Cardiac fibroblast (primary cell): ENCODE data around the gene SLC18A3.

Experiments
- DNase-seq, 2 donors: peaks; one replicate each; pipeline versions ENCODE4 v3.0.0 to v3.0.0-alpha.2; 2010; ENCODE audit warnings: low read depth in 2 of 2
- H3K4me3 ChIP-seq, 2 donors: replicated peaks in 1 of 2; 1 replicate in 1 of 2; 2 replicates in 1 of 2; pipeline ENCODE4 v1.5.1; 2011; ENCODE audit warnings: low read depth in 2 of 2, low read length in 2 of 2, mild to moderate bottlenecking in 2 of 2, moderate library complexity in 1 of 2
- CTCF ChIP-seq: IDR thresholded peaks from one replicate; pipeline ENCODE4 v1.5.1; 2011; ENCODE audit warnings: low read depth, mild to moderate bottlenecking, low read length, inconsistent platforms

The SLC18A3 gene

GRCh38 chr10:49655099-49655498 is 45.0 kb downstream of the SLC18A3 start:
- TF ChIP-seq CTCF, result no peak
- DNase-seq, result no peak
- H3K4me3 ChIP-seq, result no peak overlapping the region

- no peak overlapping the region for H3K4me3 ChIP-seq
- no peak for DNase-seq
- no peak for TF ChIP-seq CTCF
Observed at GRCh38 chr10:49656845-49657493, 46.9 kb downstream of the SLC18A3 start.

GRCh38 chr10:49657606-49658005 is 47.5 kb downstream of the SLC18A3 start:
- TF ChIP-seq CTCF, result no peak
- no peak overlapping the region for H3K4me3 ChIP-seq
- no peak for DNase-seq

GRCh38 chr10:49661140-49661856 is 51.2 kb downstream of the SLC18A3 start:
- no peak for DNase-seq
- TF ChIP-seq CTCF, result no peak
- no peak overlapping the region for H3K4me3 ChIP-seq
